IMR-90 (cell line): ENCODE results near the gene WRAP73.

Experiments used
- MAFK ChIP-seq: IDR thresholded peaks from 2 replicates; pipeline ENCODE4 v1.6.1; 2012; ENCODE audit warnings: low read depth, low read length, improper control_type of control experiment
- MXI1 ChIP-seq: IDR thresholded peaks from 2 replicates; pipeline ENCODE4 v1.6.1; 2012; ENCODE audit warnings: low read depth, mild to moderate bottlenecking, low read length, moderate library complexity, borderline replicate concordance
- POLR2A ChIP-seq: IDR thresholded peaks from 2 replicates; pipeline ENCODE4 v1.6.1; 2012; ENCODE audit warnings: mild to moderate bottlenecking, low read depth, low read length
- RCOR1 ChIP-seq: IDR thresholded peaks from 2 replicates; pipeline ENCODE4 v1.6.1; 2012; ENCODE audit warnings: mild to moderate bottlenecking, low read length, improper control_type of control experiment; ENCODE audit not compliant: insufficient replicate concordance
- RFX5 ChIP-seq: IDR thresholded peaks from 2 replicates; pipeline ENCODE4 v1.8.0; 2012; ENCODE audit warnings: low read depth, mild to moderate bottlenecking, low read length, moderate library complexity
- SMC3 ChIP-seq: fragments of 150-350 bp; IDR thresholded peaks from 2 replicates; pipeline ENCODE4 v1.6.1; 2016; ENCODE audit warnings: low read depth, mild to moderate bottlenecking, antibody characterized with exemption, low read length, moderate library complexity
- USF2 ChIP-seq: fragments of 150-350 bp; IDR thresholded peaks from 2 replicates; pipeline ENCODE4 v1.6.1; 2017; ENCODE audit warnings: mild to moderate bottlenecking, antibody characterized with exemption, low read length, low read depth
- TF ChIP-seq, protein P1 (sequence below): conservative IDR thresholded peaks from 2 replicates; pipeline ENCODE4 v1.5.1; 2012; ENCODE audit warnings: mild to moderate bottlenecking, low read depth, low read length, improper control_type of control experiment

- TF ChIP-seq, protein P1, sequence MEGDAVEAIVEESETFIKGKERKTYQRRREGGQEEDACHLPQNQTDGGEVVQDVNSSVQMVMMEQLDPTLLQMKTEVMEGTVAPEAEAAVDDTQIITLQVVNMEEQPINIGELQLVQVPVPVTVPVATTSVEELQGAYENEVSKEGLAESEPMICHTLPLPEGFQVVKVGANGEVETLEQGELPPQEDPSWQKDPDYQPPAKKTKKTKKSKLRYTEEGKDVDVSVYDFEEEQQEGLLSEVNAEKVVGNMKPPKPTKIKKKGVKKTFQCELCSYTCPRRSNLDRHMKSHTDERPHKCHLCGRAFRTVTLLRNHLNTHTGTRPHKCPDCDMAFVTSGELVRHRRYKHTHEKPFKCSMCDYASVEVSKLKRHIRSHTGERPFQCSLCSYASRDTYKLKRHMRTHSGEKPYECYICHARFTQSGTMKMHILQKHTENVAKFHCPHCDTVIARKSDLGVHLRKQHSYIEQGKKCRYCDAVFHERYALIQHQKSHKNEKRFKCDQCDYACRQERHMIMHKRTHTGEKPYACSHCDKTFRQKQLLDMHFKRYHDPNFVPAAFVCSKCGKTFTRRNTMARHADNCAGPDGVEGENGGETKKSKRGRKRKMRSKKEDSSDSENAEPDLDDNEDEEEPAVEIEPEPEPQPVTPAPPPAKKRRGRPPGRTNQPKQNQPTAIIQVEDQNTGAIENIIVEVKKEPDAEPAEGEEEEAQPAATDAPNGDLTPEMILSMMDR = no peak
- TF ChIP-seq SMC3 (no peak), USF2 (no peak), RFX5 (no peak), POLR2A (no peak), RCOR1 (no peak), MAFK (no peak), MXI1 (no peak)
Observed at GRCh38 chr1:3590951-3591865, 58.7 kb downstream of the WRAP73 start.
